Loucy (cell line): ENCODE data around the gene NAV2.

Experiments used
- H2AFZ ChIP-seq: fragments of 200-600 bp; sonication (generic); 2 replicates; pipeline ENCODE4 v1.6.0; 2016; ENCODE audit warnings: antibody characterized with exemption, mild to moderate bottlenecking, low read length, moderate library complexity
- H3F3A ChIP-seq: fragments of 200-600 bp; 2 replicates; pipeline ENCODE4 v1.6.0; 2016; ENCODE audit warnings: antibody characterized with exemption, low read depth, mild to moderate bottlenecking
- H3K27me3 ChIP-seq: fragments of 200-600 bp; sonication (generic); 2 replicates; pipeline ENCODE4 v1.6.1; 2014; ENCODE audit warnings: low read length, mild to moderate bottlenecking; ENCODE audit not compliant: insufficient read depth, poor library complexity, severe bottlenecking
- H3K36me3 ChIP-seq: fragments of 200-600 bp; sonication (generic); 2 replicates; pipeline ENCODE4 v1.6.1; 2016; ENCODE audit warnings: low read length; ENCODE audit not compliant: insufficient read depth
- H3K4me1 ChIP-seq: fragments of 200-600 bp; sonication (generic); 2 replicates; pipeline ENCODE4 v1.5.1; 2014; ENCODE audit warnings: low read length, mild to moderate bottlenecking; ENCODE audit not compliant: insufficient read depth, poor library complexity, severe bottlenecking
- H3K4me2 ChIP-seq: fragments of 200-600 bp; sonication (generic); 2 replicates; pipeline ENCODE4 v1.6.0; 2014; ENCODE audit warnings: antibody characterized with exemption, low read length, low read depth, mild to moderate bottlenecking; ENCODE audit not compliant: poor library complexity, severe bottlenecking
- H3K4me3 ChIP-seq: fragments of 200-600 bp; sonication (generic); 2 replicates; pipeline ENCODE4 v1.5.1; 2014; ENCODE audit warnings: low read length, mild to moderate bottlenecking, mixed read lengths; ENCODE audit not compliant: poor library complexity, severe bottlenecking
- H3K79me2 ChIP-seq: fragments of 200-600 bp; sonication (generic); 2 replicates; pipeline ENCODE4 v1.6.1; 2014; ENCODE audit warnings: low read length; ENCODE audit not compliant: insufficient read depth
- H3K9ac ChIP-seq: fragments of 200-600 bp; sonication (generic); 2 replicates; pipeline ENCODE4 v1.6.0; 2014; ENCODE audit warnings: mild to moderate bottlenecking, low read depth, low read length, moderate library complexity; ENCODE audit not compliant: poor library complexity, severe bottlenecking
- H3K9me2 ChIP-seq: fragments of 200-600 bp; sonication (generic); replicated peaks from 2 replicates; pipeline ENCODE4 v1.6.1; 2016; ENCODE audit warnings: low read depth, low read length, mixed read lengths
- H3K9me3 ChIP-seq: fragments of 200-600 bp; sonication (generic); 2 replicates; pipeline ENCODE4 v1.6.1; 2014; ENCODE audit warnings: mild to moderate bottlenecking, antibody characterized with exemption, low read length, low read depth; ENCODE audit not compliant: insufficient read depth
- H4K20me1 ChIP-seq: fragments of 200-600 bp; sonication (generic); 2 replicates; pipeline ENCODE4 v1.6.0; 2014; ENCODE audit warnings: antibody characterized with exemption, low read length, mild to moderate bottlenecking; ENCODE audit not compliant: insufficient read depth, poor library complexity, severe bottlenecking
- EZH2phosphoT487 ChIP-seq: fragments of 200-600 bp; IDR thresholded peaks from 2 replicates; pipeline ENCODE4 v1.6.1; 2018; ENCODE audit warnings: antibody characterized with exemption, mild to moderate bottlenecking, moderate library complexity, borderline replicate concordance
- TF ChIP-seq, protein P1 (sequence below): fragments of 200-600 bp; sonication (generic); conservative IDR thresholded peaks from 2 replicates; pipeline ENCODE4 v1.5.1; 2014; ENCODE audit warnings: mild to moderate bottlenecking, antibody characterized with exemption, low read length

The NAV2 gene

GRCh38 chr11:20026629-20027555 lies 314.3 kb downstream of the NAV2 start:
- Histone ChIP-seq H3F3A (no peaks in the 10 kb centered on the region), H3K4me1 (no peaks in the 10 kb centered on the region), H4K20me1 (no peaks in the 10 kb centered on the region), H2AFZ (no peak overlapping the region), H3K9me2 (no peaks in the 10 kb centered on the region), H3K4me3 (no peak overlapping the region), H3K4me2 (no peak overlapping the region), H3K79me2 (no peaks in the 10 kb centered on the region), H3K9ac (no peak overlapping the region), H3K36me3 (no peaks in the 10 kb centered on the region), H3K9me3 (no peaks in the 10 kb centered on the region), H3K27me3 (no peaks in the 10 kb centered on the region)
- TF ChIP-seq EZH2phosphoT487 = no peak
- TF ChIP-seq, protein P1, sequence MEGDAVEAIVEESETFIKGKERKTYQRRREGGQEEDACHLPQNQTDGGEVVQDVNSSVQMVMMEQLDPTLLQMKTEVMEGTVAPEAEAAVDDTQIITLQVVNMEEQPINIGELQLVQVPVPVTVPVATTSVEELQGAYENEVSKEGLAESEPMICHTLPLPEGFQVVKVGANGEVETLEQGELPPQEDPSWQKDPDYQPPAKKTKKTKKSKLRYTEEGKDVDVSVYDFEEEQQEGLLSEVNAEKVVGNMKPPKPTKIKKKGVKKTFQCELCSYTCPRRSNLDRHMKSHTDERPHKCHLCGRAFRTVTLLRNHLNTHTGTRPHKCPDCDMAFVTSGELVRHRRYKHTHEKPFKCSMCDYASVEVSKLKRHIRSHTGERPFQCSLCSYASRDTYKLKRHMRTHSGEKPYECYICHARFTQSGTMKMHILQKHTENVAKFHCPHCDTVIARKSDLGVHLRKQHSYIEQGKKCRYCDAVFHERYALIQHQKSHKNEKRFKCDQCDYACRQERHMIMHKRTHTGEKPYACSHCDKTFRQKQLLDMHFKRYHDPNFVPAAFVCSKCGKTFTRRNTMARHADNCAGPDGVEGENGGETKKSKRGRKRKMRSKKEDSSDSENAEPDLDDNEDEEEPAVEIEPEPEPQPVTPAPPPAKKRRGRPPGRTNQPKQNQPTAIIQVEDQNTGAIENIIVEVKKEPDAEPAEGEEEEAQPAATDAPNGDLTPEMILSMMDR = no peak

GRCh38 chr11:20027556-20028013 lies 314.9 kb downstream of the NAV2 start:
- H3K4me1 ChIP-seq = no peaks in the 10 kb centered on the region
- H3K27me3 ChIP-seq = no peaks in the 10 kb centered on the region
- no peak overlapping the region for H3K9ac ChIP-seq
- H3K4me2 ChIP-seq = no peak overlapping the region
- no peaks in the 10 kb centered on the region for H3K79me2 ChIP-seq
- H3F3A ChIP-seq = no peaks in the 10 kb centered on the region
- H3K9me2 ChIP-seq = no peaks in the 10 kb centered on the region
- H3K9me3 ChIP-seq = no peaks in the 10 kb centered on the region
- TF ChIP-seq EZH2phosphoT487 = no peak
- TF ChIP-seq, protein P1 = no peak
- no peak overlapping the region for H2AFZ ChIP-seq
- no peaks in the 10 kb centered on the region for H4K20me1 ChIP-seq
- H3K36me3 ChIP-seq = no peaks in the 10 kb centered on the region
- H3K4me3 ChIP-seq = no peak overlapping the region

GRCh38 chr11:20029193-20029592 lies 316.6 kb downstream of the NAV2 start:
- no peaks in the 10 kb centered on the region for H3F3A ChIP-seq
- TF ChIP-seq, protein P1 = no peak
- TF ChIP-seq EZH2phosphoT487 = no peak
- no peak overlapping the region for H3K9ac ChIP-seq
- no peaks in the 10 kb centered on the region for H3K9me3 ChIP-seq
- H3K4me3 ChIP-seq = no peak overlapping the region
- H2AFZ ChIP-seq = no peak overlapping the region
- no peaks in the 10 kb centered on the region for H3K4me1 ChIP-seq
- no peaks in the 10 kb centered on the region for H4K20me1 ChIP-seq
- H3K27me3 ChIP-seq = no peaks in the 10 kb centered on the region
- H3K36me3 ChIP-seq = no peaks in the 10 kb centered on the region
- no peaks in the 10 kb centered on the region for H3K79me2 ChIP-seq
- no peaks in the 10 kb centered on the region for H3K9me2 ChIP-seq
- H3K4me2 ChIP-seq = no peak overlapping the region
